ENCODE data around the gene FANCE.
A peak's percentile ranks its signal among the peaks of the same experiment; 100 is the strongest.

Gene FANCE

DNA sequence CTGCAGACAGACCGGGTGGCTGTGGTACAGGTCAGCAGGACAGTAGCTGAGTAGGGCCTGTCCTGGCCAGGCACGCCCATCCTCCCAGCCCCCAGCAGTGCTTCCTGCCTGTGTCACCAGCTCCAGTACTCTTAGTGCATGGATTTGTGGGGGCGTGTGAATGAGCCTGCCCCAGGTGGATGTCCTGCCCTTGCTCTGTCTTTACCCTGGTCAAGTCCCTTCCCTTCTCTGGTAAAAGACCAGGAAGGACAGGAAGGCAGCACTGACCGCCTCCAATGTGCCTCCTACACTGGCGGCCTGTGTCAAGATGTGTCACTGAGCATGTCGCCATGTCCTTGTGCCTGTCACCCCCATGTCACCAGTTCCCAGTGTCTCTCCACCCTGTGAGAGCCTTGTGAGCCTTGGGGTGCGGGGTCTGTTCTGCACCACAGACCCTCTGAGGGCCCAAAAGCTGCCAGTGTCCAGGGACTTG is 32.8 kb downstream of the FANCE start:
- DNase-seq (ENCODE audit: low read depth), result no peak

DNA sequence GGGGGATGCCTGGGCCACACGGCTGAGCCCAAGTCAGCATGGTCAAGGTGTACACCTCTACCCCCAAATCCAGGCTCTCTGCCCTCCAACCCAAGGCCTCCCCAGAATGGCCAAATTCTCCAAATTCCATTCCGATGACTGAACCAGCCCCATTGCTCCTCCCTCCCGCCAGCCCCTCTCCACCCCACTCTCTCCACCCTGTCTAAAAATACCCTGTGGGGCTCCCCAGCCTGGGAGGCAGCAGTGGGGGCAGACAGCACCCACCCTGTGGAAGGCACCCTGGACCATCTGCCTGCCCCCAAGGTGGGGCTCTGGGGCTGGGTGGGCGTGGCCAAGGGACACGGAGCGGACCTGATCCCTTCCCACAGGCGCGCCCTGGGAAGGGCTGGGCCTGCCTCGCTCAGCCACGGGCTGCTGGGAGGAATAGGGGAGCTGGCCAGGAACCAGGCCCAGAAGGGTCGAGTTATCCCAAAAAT is 33.3 kb downstream of the FANCE start:
- DNase-seq (ENCODE audit: low read depth), result no peak

DNA sequence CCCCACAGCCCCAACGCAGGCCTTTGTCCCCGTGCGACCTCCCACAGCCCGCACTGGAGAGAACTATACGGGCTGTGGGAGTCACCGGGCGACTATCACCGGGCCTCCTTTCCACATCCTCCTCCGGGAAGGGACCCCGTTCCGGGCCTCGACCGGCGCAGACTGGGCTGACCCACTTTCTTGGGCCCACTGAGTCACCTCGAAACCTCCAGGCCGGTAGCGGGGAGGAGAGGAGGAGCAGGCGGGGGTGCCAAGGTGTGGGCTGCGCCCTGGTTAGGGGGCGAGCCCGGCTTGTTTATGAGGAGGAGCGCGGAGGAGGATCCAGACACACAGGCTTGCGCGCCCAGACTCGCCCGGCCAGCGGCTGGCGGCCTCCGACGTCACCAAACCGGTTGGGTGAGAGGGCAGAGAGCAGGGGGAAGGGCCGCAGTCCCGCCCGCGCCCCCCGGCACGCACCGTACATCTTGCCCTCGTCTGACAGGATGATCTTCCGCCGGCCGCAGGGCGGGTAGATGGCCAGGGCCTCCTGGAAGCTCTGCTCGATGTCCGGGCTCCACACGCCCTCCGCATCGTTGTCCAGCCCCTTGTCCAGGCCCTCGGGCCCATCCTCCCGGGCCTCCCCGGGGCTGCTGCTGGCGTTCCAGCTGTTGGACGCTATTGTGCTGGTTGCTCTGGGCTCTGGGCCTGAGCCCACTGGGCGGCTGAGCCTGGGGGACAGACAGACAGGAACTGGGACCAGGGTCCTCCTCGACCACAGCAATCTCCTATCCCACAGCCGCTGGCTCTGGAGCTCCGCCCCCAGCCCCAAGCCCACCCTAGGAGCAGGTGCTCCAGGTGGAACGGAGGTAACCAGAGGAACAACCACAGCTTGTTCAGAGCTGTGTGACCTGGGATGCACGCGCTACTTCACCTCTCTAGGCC is 34.1 kb downstream of the FANCE start:
- DNase-seq (ENCODE audit: low read depth), result no peak

- DNase-seq (ENCODE audit: low read depth), result no peak
Measured at GRCh38 chr6:35487658-35488516, 35.7 kb downstream of the FANCE start.

DNA sequence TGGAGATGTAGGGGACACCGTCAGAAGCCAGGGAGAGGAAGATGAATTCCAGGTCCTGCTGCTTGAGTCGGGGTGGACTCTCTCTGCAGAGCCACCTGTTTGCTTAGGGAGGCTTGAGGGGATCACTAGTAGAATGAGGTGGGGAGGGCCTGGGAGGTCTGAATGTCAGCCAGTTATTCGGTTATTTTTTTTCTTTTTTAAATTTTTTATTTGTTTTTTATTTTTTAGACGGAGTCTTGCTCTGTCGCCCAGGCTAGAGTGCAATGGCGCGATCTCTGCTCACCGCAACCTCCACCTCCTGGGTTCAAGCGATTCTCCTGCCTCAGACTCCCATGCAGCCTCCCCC is 36.4 kb downstream of the FANCE start:
- DNase-seq (ENCODE audit: low read depth), result no peak

GRCh38 chr6:35489066-35489465 is 36.9 kb downstream of the FANCE start:
- DNase-seq (ENCODE audit: low read depth), result no peak

DNA sequence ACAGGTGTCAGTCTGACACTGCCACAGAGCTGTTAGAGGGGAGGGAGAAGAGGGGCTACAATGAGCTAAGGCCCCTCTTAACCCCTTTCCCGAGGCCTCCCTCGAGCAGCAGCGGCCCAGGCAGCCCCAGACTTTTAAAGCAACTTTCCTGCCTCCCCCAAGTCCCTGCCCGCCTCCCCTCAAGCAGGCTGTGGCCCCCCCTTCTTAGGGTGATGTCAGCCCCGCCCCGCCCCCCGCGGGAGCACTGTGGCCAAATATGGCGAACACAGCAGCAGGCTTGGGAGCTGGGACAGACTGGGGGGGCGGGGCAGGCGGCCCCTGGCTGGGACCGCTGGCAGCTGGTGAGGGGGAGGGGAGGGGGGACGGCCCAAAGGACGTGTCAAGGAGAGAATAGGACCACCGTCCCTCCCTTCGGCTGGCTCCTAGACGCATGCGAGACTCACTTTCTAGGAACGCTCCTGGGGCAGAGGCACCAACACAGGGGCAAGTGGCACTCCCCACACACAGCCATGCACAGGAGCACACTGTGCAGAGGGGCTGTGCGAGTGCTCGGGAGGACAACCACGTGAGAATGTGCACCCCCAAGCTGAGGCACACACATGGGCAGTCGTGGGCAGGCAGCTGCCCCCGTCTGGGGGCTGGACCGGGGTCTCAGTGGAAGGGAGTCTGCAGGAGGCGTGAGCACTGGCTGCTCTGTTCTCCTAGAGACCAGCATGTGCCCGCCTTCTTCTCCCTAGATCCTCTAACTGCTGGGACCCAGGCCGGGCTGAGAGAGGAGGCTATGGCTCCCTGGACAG is 38.1 kb downstream of the FANCE start:
- no peak for DNase-seq (ENCODE audit: low read depth)

GRCh38 chr6:35490821-35491557 is 38.9 kb downstream of the FANCE start:
- DNase-seq (ENCODE audit: low read depth), result no peak

- no peak for DNase-seq (ENCODE audit: low read depth)
Measured at GRCh38 chr6:35491558-35492257, 39.6 kb downstream of the FANCE start.

DNA sequence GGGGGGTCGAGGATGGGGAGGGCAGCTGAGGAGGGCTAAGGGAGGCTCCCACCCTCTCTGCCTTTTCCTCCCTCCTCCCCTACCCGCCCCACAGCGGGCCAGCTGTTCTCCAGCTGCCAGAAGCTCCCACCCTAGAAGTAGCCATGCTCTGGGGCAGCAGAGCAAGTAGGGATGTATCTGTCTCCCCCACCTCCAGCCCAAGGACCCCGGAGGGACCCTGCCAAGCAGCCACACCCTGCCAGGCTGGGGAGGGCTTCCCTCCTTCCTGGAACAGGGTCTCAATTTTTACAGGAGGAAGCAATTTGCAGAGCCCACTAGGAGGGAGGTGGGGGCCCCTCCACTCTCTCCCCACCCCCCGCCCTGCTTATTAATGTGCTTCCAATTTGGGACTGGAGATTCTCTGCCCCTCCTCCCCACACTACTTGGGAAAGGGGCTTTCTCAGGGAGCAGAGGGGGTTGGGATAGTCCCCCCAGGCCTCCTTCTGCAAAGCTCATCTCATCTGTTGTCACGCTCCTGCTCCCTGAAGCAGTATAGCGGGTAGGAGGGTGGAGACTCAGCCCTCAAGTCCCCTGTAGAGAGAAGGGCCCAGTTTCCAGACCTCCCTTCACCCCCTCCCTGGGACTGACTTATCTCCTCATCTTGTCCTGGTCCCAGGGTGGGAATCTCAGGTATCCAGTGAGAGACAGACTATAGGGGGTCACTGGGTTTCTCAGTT is 40.3 kb downstream of the FANCE start:
- no peak for DNase-seq (ENCODE audit: low read depth)

GRCh38 chr6:35492974-35493284 is 40.8 kb downstream of the FANCE start:
- DNase-seq (ENCODE audit: low read depth), result no peak

DNA sequence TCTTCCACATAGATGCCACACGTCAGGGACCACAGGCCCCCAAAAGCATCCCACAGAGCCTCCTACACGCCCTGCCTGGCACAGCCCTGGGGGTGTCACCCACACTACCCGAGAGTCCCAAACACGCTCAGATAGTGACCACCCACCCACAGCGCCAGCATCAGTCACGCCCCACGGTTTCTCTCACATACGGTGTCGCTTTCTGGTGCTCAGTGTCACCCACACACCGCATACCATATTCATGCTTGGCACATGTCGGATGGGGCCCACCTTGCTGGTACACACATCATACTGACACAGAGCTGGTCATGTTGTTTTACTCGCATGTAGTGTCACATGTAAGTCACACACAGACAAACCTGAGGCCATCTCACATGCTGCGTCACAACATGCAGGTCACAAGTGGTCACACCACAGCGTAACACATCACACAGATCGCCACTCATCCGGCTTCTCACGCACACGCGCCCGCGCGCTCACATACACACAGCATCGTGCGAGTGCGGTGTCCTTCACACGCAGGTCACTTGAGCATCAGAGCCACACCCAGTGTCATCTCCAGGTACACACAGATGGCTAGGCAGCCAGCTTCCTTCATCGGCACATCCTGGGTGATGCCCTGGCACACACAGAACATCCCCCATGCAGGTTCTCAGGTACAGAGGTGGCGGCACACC is 41.3 kb downstream of the FANCE start:
- DNase-seq (ENCODE audit: low read depth), result no peak

GRCh38 chr6:35494161-35494563 is 42.0 kb downstream of the FANCE start:
- DNase-seq (ENCODE audit: low read depth), result no peak

- no peak for DNase-seq (ENCODE audit: low read depth)
Measured at GRCh38 chr6:35495258-35496035, 43.3 kb downstream of the FANCE start.

DNA sequence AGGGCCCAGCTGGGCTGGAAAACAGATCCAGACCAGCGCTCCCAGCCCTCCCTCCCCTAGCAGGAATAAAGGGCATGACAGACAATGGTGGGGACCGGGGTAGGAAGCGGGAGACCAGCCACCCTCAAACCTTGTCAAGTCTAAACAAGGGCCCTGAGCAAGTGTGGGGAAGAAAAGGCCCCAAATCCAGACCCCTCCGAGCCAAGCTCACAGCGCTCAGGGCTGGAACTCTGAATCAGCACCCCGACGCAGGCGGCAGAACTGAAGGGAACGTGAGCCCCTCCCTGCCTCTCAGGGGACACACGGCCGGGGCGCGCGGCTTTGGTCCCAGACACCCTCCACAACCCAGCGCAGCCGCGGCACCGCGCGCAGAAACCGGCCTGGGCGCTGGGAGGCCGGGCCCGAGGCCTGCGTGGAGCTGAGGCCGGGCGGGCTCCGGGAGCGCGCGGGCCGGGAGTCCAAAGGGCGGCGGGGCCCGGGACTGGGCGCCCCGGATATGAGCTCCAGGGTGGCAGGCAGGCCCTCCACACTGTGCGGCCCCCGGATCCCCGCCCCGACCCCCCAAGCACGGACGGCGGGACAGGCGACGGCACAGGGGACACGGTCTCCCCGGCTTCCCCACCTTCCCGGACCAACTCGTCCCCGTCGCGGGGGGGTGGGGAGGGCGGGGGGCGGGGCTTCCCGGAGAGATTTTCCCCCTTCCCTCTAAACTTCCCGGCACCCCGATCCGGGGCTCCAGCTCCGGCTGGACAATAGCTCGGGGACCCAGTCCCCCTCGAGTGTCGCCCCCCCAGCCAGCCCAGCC is 44.1 kb downstream of the FANCE start:
- DNase-seq (ENCODE audit: low read depth), result no peak

- peak; percentile 44 for DNase-seq (ENCODE audit: low read depth)
Measured at GRCh38 chr6:35496841-35497570, 44.9 kb downstream of the FANCE start, which contains the start of gene TEAD3. Gene TEAD3 (minus strand): TSS chr6:35497079.
